Esophagus (tissue), 2 donors: ENCODE measurements around the gene ZC3H7A. TPM values are rescaled to one million over a fixed set of nuclear protein-coding genes. Genes with fewer than 3 reads are reported as not detected.
"Not testable (repeated sequence)": the region's sequence is repeated elsewhere in the genome, so short reads cannot be mapped to it uniquely, and the experiment has no call there.

Experiments used
- H3K27ac ChIP-seq, 2 donors: one replicate each; pipeline ENCODE4 v1.5.1; 2013; ENCODE audit warnings: low read depth in 2 of 2, mild to moderate bottlenecking in 2 of 2, inconsistent platforms in 1 of 2, low read length in 1 of 2, moderate library complexity in 1 of 2
- H3K27me3 ChIP-seq, 2 donors: one replicate each; pipeline ENCODE4 v1.6.1; 2013; ENCODE audit warnings: low read length in 2 of 2, control low read depth in 1 of 2, mild to moderate bottlenecking in 1 of 2; ENCODE audit not compliant: insufficient read depth in 2 of 2, control insufficient read depth in 1 of 2
- H3K36me3 ChIP-seq, 2 donors: one replicate each; pipeline ENCODE4 v1.6.1; 2013; ENCODE audit warnings: low read length in 1 of 2; ENCODE audit not compliant: control insufficient read depth in 2 of 2, insufficient read depth in 2 of 2
- H3K4me1 ChIP-seq, 2 donors: one replicate each; pipeline ENCODE4 v1.6.1; 2013; ENCODE audit warnings: low read length in 1 of 2; ENCODE audit not compliant: control insufficient read depth in 2 of 2, insufficient read depth in 2 of 2
- H3K4me3 ChIP-seq, 2 donors: one replicate each; pipeline ENCODE4 v1.5.1; 2013; ENCODE audit warnings: low read length in 2 of 2, mild to moderate bottlenecking in 2 of 2, low read depth in 1 of 2, moderate library complexity in 1 of 2
- H3K9me3 ChIP-seq, 2 donors: one replicate each; pipeline ENCODE4 v1.6.1; 2013; ENCODE audit warnings: mild to moderate bottlenecking in 2 of 2, low read depth in 1 of 2, low read length in 1 of 2, moderate library complexity in 1 of 2; ENCODE audit not compliant: control insufficient read depth in 2 of 2, insufficient read depth in 1 of 2
- WGBS, 2 donors: extraction: QIAGEN DNeasy Blood & Tissue Kit; methylation state at CpG; one replicate each; pipeline ENCODE4 v1.1.7; 2013; 5-methylcytosine and 5-hydroxymethylcytosine counted together
- polyA plus RNA-seq, 2 donors: library from polyadenylated mRNA; stranded (reverse); fragments of 200-250 nt; gene quantifications; one replicate each; pipeline ENCODE4 v1.2.3, GENCODE V29; 2013
- donor health status: healthy with polysubstance abuse.
- donor health status: Bipolar disorder and iron deficiency.

ZC3H7A gene
- polyA plus RNA-seq, 2 donors, result 11.0 to 14.0 TPM

GRCh38 chr16:11794447-11794846, 2.6 kb downstream of the ZC3H7A start:
- H3K4me3 ChIP-seq, result no peak overlapping the region
- H3K36me3 ChIP-seq, result peaks cover 0 to 3% of the 10 kb centered on the region in 2 donors
- no peak overlapping the region for H3K27ac ChIP-seq
- no peaks in the 10 kb centered on the region for H3K27me3 ChIP-seq
- H3K9me3 ChIP-seq, result no peaks in the 10 kb centered on the region
- peaks cover 4 to 7% of the 10 kb centered on the region in 2 donors for H3K4me1 ChIP-seq
- WGBS, 2 donors, result 17 to 29% methylated on average over 2 of the region's 2 CpGs

- H3K27me3 ChIP-seq, result no peaks in the 10 kb centered on the region
- peaks cover 0 to 3% of the 10 kb centered on the region in 2 donors for H3K36me3 ChIP-seq
- 64 to 69% methylated on average over 7 of the region's 7 CpGs for WGBS, 2 donors
- no peak overlapping the region for H3K4me3 ChIP-seq
- no peak overlapping the region for H3K27ac ChIP-seq
- H3K4me1 ChIP-seq, result peaks cover 4 to 7% of the 10 kb centered on the region in 2 donors
- H3K9me3 ChIP-seq, result no peaks in the 10 kb centered on the region
Observed at GRCh38 chr16:11793840-11794239, 3.2 kb downstream of the ZC3H7A start.

DNA sequence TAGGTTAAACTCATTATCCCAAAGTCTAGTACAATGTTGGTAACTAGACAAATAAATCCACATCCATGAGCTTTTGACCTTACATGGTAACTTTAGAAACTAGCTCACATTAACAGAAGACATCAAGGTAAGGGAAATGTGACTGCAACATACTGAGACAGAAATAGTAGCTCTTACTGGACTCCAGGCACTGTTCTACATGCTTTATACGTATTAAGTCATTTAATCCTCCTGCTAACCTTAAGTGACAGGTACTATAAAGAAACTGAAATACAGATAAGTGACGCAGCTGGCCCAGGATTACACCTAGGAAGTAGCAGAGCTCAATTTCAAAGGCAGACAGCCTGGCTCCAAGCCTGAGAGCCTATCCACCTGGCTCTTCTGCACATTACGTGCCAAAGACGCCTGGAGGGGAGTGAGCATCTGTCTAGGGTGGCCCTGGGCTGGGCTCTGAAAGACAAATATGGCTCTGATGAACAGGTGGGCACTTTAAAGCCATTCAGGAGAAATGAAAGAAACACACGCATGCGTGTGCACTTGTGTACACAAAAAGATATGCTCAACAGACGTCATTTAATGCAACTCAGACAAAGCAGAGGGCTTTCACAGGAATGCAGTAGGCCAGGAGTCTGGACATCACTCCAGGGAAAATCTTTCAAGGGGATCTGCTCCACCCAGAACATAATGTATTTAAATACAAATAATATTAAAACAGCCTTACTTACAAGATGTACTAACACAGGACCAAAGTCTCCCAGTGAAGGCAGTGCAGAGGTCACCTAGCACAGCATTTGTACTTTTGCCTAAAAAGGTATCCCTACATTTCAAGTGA, 4.4 kb downstream of the ZC3H7A start:
- Histone ChIP-seq H3K27ac (peak overlapping the region; percentile 11 to 57), H3K4me1 (peaks cover 3 to 4% of the 10 kb centered on the region in 2 donors), H3K9me3 (no peaks in the 10 kb centered on the region), H3K36me3 (peaks cover 0 to 3% of the 10 kb centered on the region in 2 donors), H3K4me3 (peak overlapping the region in 1 of 2 donors; percentile 5), H3K27me3 (no peaks in the 10 kb centered on the region)
- 40% methylated on average over 7 of the region's 7 CpGs for WGBS, 2 donors

DNA sequence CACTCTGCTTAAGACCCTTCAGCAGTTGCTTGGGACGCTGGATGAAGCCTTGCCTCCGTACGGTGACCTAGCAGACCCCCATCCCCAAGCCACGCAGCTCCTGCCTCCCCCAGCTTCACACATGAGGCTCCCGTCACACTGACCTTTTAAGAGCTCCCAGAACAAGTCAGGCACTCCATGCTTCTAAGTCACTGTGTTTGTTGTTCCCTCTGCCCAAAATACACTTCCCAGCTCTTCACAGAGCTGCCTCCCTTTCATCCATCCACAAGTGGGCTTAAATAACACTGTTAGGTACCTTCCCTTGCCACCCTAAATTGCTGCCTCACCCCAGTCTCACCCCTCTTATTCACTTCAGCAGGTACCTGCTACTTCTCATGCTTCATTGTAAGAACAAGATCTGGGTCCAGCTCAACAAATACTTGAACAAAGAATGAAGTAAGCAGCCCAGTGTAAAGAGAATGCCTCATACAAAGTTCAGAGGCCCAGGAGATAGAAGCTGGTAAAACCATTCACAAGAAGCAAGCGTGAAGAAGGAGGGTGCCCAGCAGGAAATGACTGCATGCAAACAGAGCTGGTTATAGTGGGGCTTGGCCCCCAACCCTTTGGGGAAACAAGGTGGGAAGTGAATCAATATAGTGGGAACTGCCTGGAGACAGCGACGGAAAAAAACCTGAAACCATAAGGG, 5.8 kb downstream of the ZC3H7A start:
- Histone ChIP-seq H3K27me3 (no peaks in the 10 kb centered on the region), H3K4me3 (no peak overlapping the region), H3K9me3 (no peaks in the 10 kb centered on the region), H3K36me3 (peaks cover 0 to 3% of the 10 kb centered on the region in 2 donors), H3K27ac (no peak overlapping the region), H3K4me1 (peaks cover 3 to 4% of the 10 kb centered on the region in 2 donors)
- WGBS, 2 donors, result 83 to 85% methylated on average over 8 of the region's 8 CpGs

GRCh38 chr16:11788914-11789313, 8.1 kb downstream of the ZC3H7A start:
- H3K27me3 ChIP-seq, result no peaks in the 10 kb centered on the region
- WGBS, 2 donors, result 87 to 88% methylated on average over 3 of the region's 3 CpGs
- H3K27ac ChIP-seq, result no peak overlapping the region
- H3K4me3 ChIP-seq, result no peak overlapping the region
- peaks cover 2 to 3% of the 10 kb centered on the region in 2 donors for H3K4me1 ChIP-seq
- H3K9me3 ChIP-seq, result no peaks in the 10 kb centered on the region
- H3K36me3 ChIP-seq, result no peaks in the 10 kb centered on the region

- H3K4me3 ChIP-seq, H3K27ac ChIP-seq, H3K27me3 ChIP-seq, H3K4me1 ChIP-seq, H3K9me3 ChIP-seq, H3K36me3 ChIP-seq: not testable (repeated sequence)
- WGBS, 2 donors, result 88 to 90% methylated on average over 13 of the region's 13 CpGs
Observed at GRCh38 chr16:11784980-11785599, 12.0 kb downstream of the ZC3H7A start.

GRCh38 chr16:11784381-11784780, 12.7 kb downstream of the ZC3H7A start:
- H3K36me3 ChIP-seq, H3K4me1 ChIP-seq, H3K9me3 ChIP-seq, H3K27me3 ChIP-seq, H3K4me3 ChIP-seq, H3K27ac ChIP-seq: not testable (repeated sequence)
- 94 to 95% methylated on average over 6 of the region's 6 CpGs for WGBS, 2 donors

DNA sequence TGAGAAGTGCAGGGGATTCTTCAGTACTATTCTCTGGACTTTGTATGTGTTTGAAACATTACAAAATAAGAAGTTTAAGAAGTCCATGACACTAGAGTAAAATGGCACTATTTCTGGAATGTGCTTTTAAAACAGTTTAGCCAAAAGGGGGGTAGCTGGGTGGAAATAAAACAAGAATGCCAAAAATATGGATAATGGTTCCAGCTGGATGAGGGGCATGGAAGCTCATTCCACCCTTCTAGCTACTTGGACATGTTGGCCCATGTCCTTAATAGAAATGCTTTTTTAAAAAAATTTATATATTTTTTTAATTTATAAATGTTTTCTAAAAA, 13.1 kb downstream of the ZC3H7A start:
- H3K4me1 ChIP-seq, result no peaks in the 10 kb centered on the region
- peak overlapping the region; percentile 22 to 73 for H3K27ac ChIP-seq
- no peaks in the 10 kb centered on the region for H3K9me3 ChIP-seq
- H3K36me3 ChIP-seq, result no peaks in the 10 kb centered on the region
- H3K27me3 ChIP-seq, result no peaks in the 10 kb centered on the region
- no peak overlapping the region for H3K4me3 ChIP-seq

DNA sequence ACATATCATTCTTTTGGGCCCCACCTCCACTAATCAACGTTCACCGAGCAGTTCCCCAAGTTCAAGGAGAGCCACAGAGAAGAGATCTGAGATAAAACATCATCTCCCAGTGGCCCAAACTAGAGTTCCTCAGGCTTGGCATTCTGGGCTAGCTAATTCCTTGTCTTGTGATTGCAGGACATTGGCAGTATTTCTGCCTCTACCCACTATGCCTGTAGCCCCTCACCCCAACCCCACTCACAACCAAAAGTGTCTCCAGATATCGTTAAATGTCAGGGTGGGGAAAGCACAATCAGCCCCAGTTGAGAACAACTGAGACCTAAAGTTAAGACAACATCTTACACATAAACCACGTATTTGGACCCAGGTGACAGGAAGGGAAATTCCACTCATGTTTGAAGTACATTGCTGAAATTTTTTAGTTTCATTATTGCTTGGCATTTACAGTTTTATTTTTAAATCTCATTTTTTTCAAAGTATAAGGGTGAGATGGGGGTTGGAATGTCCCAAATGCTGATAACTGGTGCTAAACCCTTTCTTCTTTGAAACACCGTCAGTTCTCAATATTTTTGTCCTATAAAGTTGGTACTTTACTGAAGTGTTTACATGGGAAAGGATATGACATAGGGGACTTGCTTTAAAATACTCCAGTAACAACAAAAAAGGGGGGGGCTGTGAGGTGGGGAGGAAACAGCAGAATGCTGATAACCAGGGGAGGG, 13.6 kb downstream of the ZC3H7A start:
- Histone ChIP-seq H3K4me1 (no peaks in the 10 kb centered on the region), H3K27me3 (no peaks in the 10 kb centered on the region), H3K4me3 (no peak overlapping the region), H3K36me3 (no peaks in the 10 kb centered on the region), H3K9me3 (no peaks in the 10 kb centered on the region), H3K27ac (peak overlapping the region; percentile 73 to 85)
- WGBS, 2 donors, result 10 to 17% methylated on average over 5 of the region's 5 CpGs
